GM12872 (cell line): ENCODE data around the gene GPR179.

Experiments
- CTCF ChIP-seq: IDR thresholded peaks from 3 replicates; pipeline ENCODE4 v1.5.1; 2011; ENCODE audit warnings: low read depth, mild to moderate bottlenecking, low read length, moderate library complexity; ENCODE audit not compliant: insufficient read depth

Gene GPR179

GRCh38 chr17:38333635-38334295 is 10.0 kb downstream of the GPR179 start:
- TF ChIP-seq CTCF: peak; percentile 77

GRCh38 chr17:38332735-38333134 is 11.0 kb downstream of the GPR179 start:
- TF ChIP-seq CTCF: no peak

- no peak for TF ChIP-seq CTCF
These were observed 12.8 kb downstream of the GPR179 start for GRCh38 chr17:38330941-38331411.

GRCh38 chr17:38329808-38330730 is 13.7 kb downstream of the GPR179 start:
- no peak for TF ChIP-seq CTCF

GRCh38 chr17:38329284-38329683 is 14.5 kb downstream of the GPR179 start:
- TF ChIP-seq CTCF: no peak

GRCh38 chr17:38328620-38329019 is 15.1 kb downstream of the GPR179 start:
- no peak for TF ChIP-seq CTCF

GRCh38 chr17:38327936-38328335 is 15.8 kb downstream of the GPR179 start:
- no peak for TF ChIP-seq CTCF
